GM12878 (cell line): ENCODE results near the gene CNTNAP5. TPM values are rescaled to one million over a fixed set of nuclear protein-coding genes. Genes with fewer than 3 reads are reported as not detected.

Experiments
- ATAC-seq: fragments of 200-7000 bp; cut with Tn5 transposase; 3 replicates; pipeline ENCODE4 v1.9.1; 2020; ENCODE audit warnings: mild to moderate bottlenecking, moderate library complexity
- BruUV-seq: library from RNA; stranded (reverse); fragments of 400-500 nt; replicated peaks from 2 replicates; lab custom pipeline; 2021; lab: Mats Ljungman, UMichigan
- CTCF ChIA-PET: fragments of 300-600 bp; sonication (Branson Sonifier 250); formaldehyde crosslinking; extraction: SDS; loops from one replicate; lab custom pipeline; 2021; ENCODE audit warnings: inconsistent platforms; lab: Yijun Ruan, JAX
- POLR2A ChIA-PET: fragments of 350-600 bp; formaldehyde crosslinking; extraction: SDS; loops from one replicate; lab custom pipeline; 2021; ENCODE audit warnings: inconsistent platforms; lab: Charles Lee
- RAD21 ChIA-PET: fragments of 300-600 bp; sonication (Branson Sonifier 250); formaldehyde crosslinking; loops from one replicate; lab custom pipeline; 2023; ENCODE audit warnings: antibody characterized with exemption; ENCODE audit not compliant: unreplicated experiment; lab: Charles Lee
- SMC1A ChIA-PET: fragments of 300-600 bp; sonication (Branson Sonifier 250); formaldehyde crosslinking; loops from one replicate; lab custom pipeline; 2023; ENCODE audit not compliant: unreplicated experiment, uncharacterized antibody; lab: Charles Lee
- DNase-seq: peaks from one replicate; pipeline ENCODE4 v3.0.0-alpha.2; 2011; ENCODE audit warnings: low read depth, low spot score
- FAIRE-seq: peaks from 3 replicates; lab custom pipeline; 2011; peaks lifted over from hg19 to GRCh38; lab: Jason Lieb, UNC
- H2AFZ ChIP-seq: 2 replicates; pipeline ENCODE4 v1.6.0; 2011; ENCODE audit warnings: low read depth, low read length, control low read depth; ENCODE audit not compliant: control insufficient read depth
- H3K27ac ChIP-seq: 2 replicates; pipeline ENCODE4 v1.5.1; 2011; ENCODE audit warnings: control low read depth; ENCODE audit not compliant: control insufficient read depth, insufficient read depth
- H3K27me3 ChIP-seq, 2 experiments: replicated peaks in 1 of 2; 2 replicates each; pipeline versions ENCODE4 v1.6.0 to v1.6.1; 2011; ENCODE audit warnings: low read length in 1 of 2; ENCODE audit not compliant: control insufficient read depth in 2 of 2, insufficient read depth in 2 of 2
- H3K36me3 ChIP-seq, 2 experiments: 2 replicates each; pipeline ENCODE4 v1.5.1; 2011; ENCODE audit warnings: low read length in 1 of 2; ENCODE audit not compliant: control insufficient read depth in 2 of 2, insufficient read depth in 2 of 2
- H3K4me1 ChIP-seq: 2 replicates; pipeline ENCODE4 v1.6.1; 2011; ENCODE audit warnings: mild to moderate bottlenecking, low read length, moderate library complexity, mixed read lengths; ENCODE audit not compliant: control insufficient read depth, insufficient read depth
- H3K4me2 ChIP-seq: 2 replicates; pipeline ENCODE4 v1.6.0; 2011; ENCODE audit warnings: control low read depth; ENCODE audit not compliant: control insufficient read depth, insufficient read depth
- H3K4me3 ChIP-seq: fragments of 200-600 bp; sonication (generic); 2 replicates; pipeline ENCODE4 v1.5.1; 2016
- H3K79me2 ChIP-seq: 2 replicates; pipeline ENCODE4 v1.6.0; 2011; ENCODE audit warnings: low read length; ENCODE audit not compliant: control insufficient read depth, insufficient read depth
- H3K9ac ChIP-seq: 2 replicates; pipeline ENCODE4 v1.8.0; 2011; ENCODE audit warnings: low read length, control low read depth, mixed read lengths; ENCODE audit not compliant: control insufficient read depth, insufficient read depth
- H3K9me3 ChIP-seq: replicated peaks from 3 replicates; pipeline ENCODE4 v1.5.1; 2011; ENCODE audit warnings: mild to moderate bottlenecking, low read length; ENCODE audit not compliant: control insufficient read depth, insufficient read depth
- H4K20me1 ChIP-seq: 2 replicates; pipeline ENCODE4 v1.6.0; 2011; ENCODE audit not compliant: control insufficient read depth, insufficient read depth
- BCL11A ChIP-seq: IDR thresholded peaks from 2 replicates; pipeline ENCODE4 v1.6.1; 2011; ENCODE audit warnings: low read depth, low read length
- CHD2 ChIP-seq: IDR thresholded peaks from 2 replicates; pipeline ENCODE4 v1.6.1; 2011; ENCODE audit warnings: low read depth, low read length, improper control_type of control experiment, borderline replicate concordance
- CTCF ChIP-seq, 3 experiments: IDR thresholded peaks in 2 of 3; conservative IDR thresholded peaks in 1 of 3; 2 replicates each; pipeline ENCODE4 v1.5.1; 2011; ENCODE audit warnings: low read depth in 3 of 3, low read length in 3 of 3, mild to moderate bottlenecking in 3 of 3, control low read depth in 2 of 3, moderate library complexity in 2 of 3, inconsistent platforms in 1 of 3, mixed read lengths in 1 of 3; ENCODE audit not compliant: control insufficient read depth in 2 of 3, insufficient read depth in 1 of 3; ENCODE audit errors: extremely low read depth in 1 of 3
- FOXM1 ChIP-seq: IDR thresholded peaks from 2 replicates; pipeline ENCODE4 v1.6.1; 2012; ENCODE audit warnings: low read depth, mild to moderate bottlenecking, inconsistent platforms, low read length, moderate library complexity
- HCFC1 ChIP-seq: fragments of 150-350 bp; IDR thresholded peaks from 2 replicates; pipeline ENCODE4 v1.6.1; 2014; ENCODE audit warnings: low read length
- IKZF1 ChIP-seq: fragments of 450-650 bp; conservative IDR thresholded peaks from 2 replicates; pipeline ENCODE4 v1.6.1; 2017; ENCODE audit warnings: antibody characterized with exemption, mild to moderate bottlenecking
- IRF5 ChIP-seq: fragments of 450-650 bp; IDR thresholded peaks from 2 replicates; pipeline ENCODE4 v1.6.1; 2017; ENCODE audit warnings: borderline replicate concordance
- KDM1A ChIP-seq: fragments of 200-600 bp; sonication (generic); IDR thresholded peaks from 2 replicates; pipeline ENCODE4 v1.6.1; 2016; ENCODE audit warnings: borderline replicate concordance
- LARP7 ChIP-seq: fragments of 450-650 bp; IDR thresholded peaks from 2 replicates; pipeline ENCODE4 v1.6.1; 2017; ENCODE audit warnings: mild to moderate bottlenecking
- MXI1 ChIP-seq: fragments of 150-350 bp; IDR thresholded peaks from 2 replicates; pipeline ENCODE4 v1.6.1; 2011; ENCODE audit warnings: low read depth, mild to moderate bottlenecking, inconsistent platforms, low read length, improper control_type of control experiment
- POLR2AphosphoS5 ChIP-seq: IDR thresholded peaks from 2 replicates; pipeline ENCODE4 v1.6.1; 2011; ENCODE audit warnings: mild to moderate bottlenecking, low read length, inconsistent platforms
- RELB ChIP-seq: fragments of 450-650 bp; IDR thresholded peaks from 2 replicates; pipeline ENCODE4 v1.6.1; 2017; ENCODE audit warnings: low read depth, mild to moderate bottlenecking, moderate library complexity
- SMC3 ChIP-seq: IDR thresholded peaks from 2 replicates; pipeline ENCODE4 v1.6.1; 2011; ENCODE audit warnings: low read length, improper control_type of control experiment, borderline replicate concordance
- YBX1 ChIP-seq: fragments of 450-650 bp; IDR thresholded peaks from 2 replicates; pipeline ENCODE4 v1.6.1; 2016; ENCODE audit warnings: antibody characterized with exemption
- YY1 ChIP-seq: IDR thresholded peaks from 2 replicates; pipeline ENCODE4 v1.6.1; 2011; ENCODE audit warnings: low read depth, mild to moderate bottlenecking, low read length
- ZBTB40 ChIP-seq: fragments of 450-650 bp; IDR thresholded peaks from 2 replicates; pipeline ENCODE4 v1.6.1; 2016; ENCODE audit warnings: mild to moderate bottlenecking, moderate library complexity, borderline replicate concordance
- ZNF217 ChIP-seq: fragments of 450-650 bp; IDR thresholded peaks from 2 replicates; pipeline ENCODE4 v1.6.1; 2017; ENCODE audit warnings: antibody characterized with exemption, mild to moderate bottlenecking
- ZNF24 ChIP-seq: fragments of 450-650 bp; IDR thresholded peaks from 2 replicates; pipeline ENCODE4 v1.6.1; 2017; ENCODE audit warnings: antibody characterized with exemption, mild to moderate bottlenecking
- ZNF622 ChIP-seq: fragments of 450-650 bp; IDR thresholded peaks from 2 replicates; pipeline ENCODE4 v1.6.1; 2017; ENCODE audit warnings: mild to moderate bottlenecking, inconsistent platforms
- WGBS: methylation state at CpG from one replicate; pipeline ENCODE4 v1.1.6; 2016; ENCODE audit warnings: low lambda C conversion rate; ENCODE audit not compliant: insufficient replicate concordance, insufficient coverage; ENCODE audit errors: missing lambda C conversion rate; 5-methylcytosine and 5-hydroxymethylcytosine counted together
- in situ Hi-C: fragments of 300-500 bp; cut with MboI; formaldehyde crosslinking; loops from 9 replicates; pipeline ENCODE4 v1.14.3; 2018; ENCODE audit warnings: mixed read lengths
- intact Hi-C: fragments of 100-400 bp; cut with micrococcal nuclease; formaldehyde crosslinking; loops from one replicate; pipeline ENCODE4 v1.14.2; 2022; ENCODE audit not compliant: unreplicated experiment
- polyA plus RNA-seq, 11 experiments: library from polyadenylated mRNA; depleted of rRNA in 4 of 11; unstranded in 6 of 11; stranded (reverse) in 5 of 11; fragments of >200 nt; fragmentation: Nextera tagmentation in 4 of 11; fragmentation: Illumina TruSeq in 1 of 11; extraction: Ambion mirVana in 4 of 11; extraction: Trizol in 1 of 11; gene quantifications; 1 replicate in 1 of 11; 2 replicates in 10 of 11; pipeline versions ENCODE4 v1.2.1 to v1.2.3, GENCODE V29; 2011 to 2016; ENCODE audit warnings: inconsistent platforms in 2 of 11, missing spikeins in 2 of 11, low read depth in 1 of 11
- total RNA-seq, 4 experiments: library from RNA; depleted of rRNA in 3 of 4; stranded (reverse); fragments of >200 nt in 3 of 4; fragmentation: Illumina TruSeq in 1 of 4; extraction: Trizol in 1 of 4; gene quantifications; 2 replicates each; pipeline versions ENCODE4 v1.2.1 to v1.2.3, GENCODE V29; 2013 to 2021

CNTNAP5 gene
- total and polyA plus RNA-seq, 10 of the 15 experiments (the other 5 are each of a cell fraction or from before 2014, with no cell fraction given), result not detected

GRCh38 chr2:124911560-124911959 lies 886.5 kb downstream of the CNTNAP5 start:
- no peak overlapping the region for H3K27ac ChIP-seq
- no peak for FAIRE-seq
- ChIA-PET POLR2A (no interaction called here), CTCF (no interaction called here), SMC1A (no interaction called here), RAD21 (no interaction called here)
- H3K79me2 ChIP-seq, result no peaks in the 10 kb centered on the region
- H3K9me3 ChIP-seq, result no peaks in the 10 kb centered on the region
- H3K36me3 ChIP-seq, result no peaks in the 10 kb centered on the region
- no peak for ATAC-seq
- no peak for DNase-seq
- no peaks in the 10 kb centered on the region for H3K4me1 ChIP-seq
- in situ Hi-C loops (no loop called here), intact Hi-C loops (no loop called here)
- no peak overlapping the region for H3K4me3 ChIP-seq
- H3K4me2 ChIP-seq, result no peak overlapping the region
- 35% methylated on average over 5 of the region's 5 CpGs for WGBS
- no peak overlapping the region for H3K9ac ChIP-seq
- no peaks in the 10 kb centered on the region for H4K20me1 ChIP-seq
- BruUV-seq, result no TSS peak
- no peak for TF ChIP-seq ZNF24
- TF ChIP-seq ZNF217, result no peak
- TF ChIP-seq CTCF (IDR thresholded peaks at IDR 0.05 in 2 of 3, conservative IDR thresholded peaks at IDR 0.05 in 1 of 3; ENCODE audit: control insufficient read depth in 2 of 3, extremely low read depth in 1 of 3, insufficient read depth in 1 of 3, low read depth in 3 of 3, low read length in 3 of 3), result no peak
- TF ChIP-seq FOXM1, result no peak
- no peak for TF ChIP-seq IRF5
- no peak for TF ChIP-seq POLR2AphosphoS5
- no peak for TF ChIP-seq BCL11A
- no peak for TF ChIP-seq YBX1
- TF ChIP-seq HCFC1, result no peak
- no peak for TF ChIP-seq IKZF1
- no peak for TF ChIP-seq LARP7
- TF ChIP-seq SMC3, result no peak
- no peak for TF ChIP-seq YY1
- TF ChIP-seq ZNF622, result no peak
- TF ChIP-seq ZBTB40, result no peak
- TF ChIP-seq MXI1, result no peak
- TF ChIP-seq KDM1A, result no peak
- TF ChIP-seq RELB, result no peak
- TF ChIP-seq CHD2, result no peak
- H3K27me3 ChIP-seq, result no peaks in the 10 kb centered on the region
- H2AFZ ChIP-seq, result no peak overlapping the region
